DLD1 (cell line): Measurements from ENCODE around the gene BMP5.

Experiments
- in situ Hi-C: cut with HindIII; loops from 2 replicates; pipeline ENCODE4 v1.10.0; 2017; ENCODE audit warnings: low sequenced_read_pairs

BMP5 gene

DNA sequence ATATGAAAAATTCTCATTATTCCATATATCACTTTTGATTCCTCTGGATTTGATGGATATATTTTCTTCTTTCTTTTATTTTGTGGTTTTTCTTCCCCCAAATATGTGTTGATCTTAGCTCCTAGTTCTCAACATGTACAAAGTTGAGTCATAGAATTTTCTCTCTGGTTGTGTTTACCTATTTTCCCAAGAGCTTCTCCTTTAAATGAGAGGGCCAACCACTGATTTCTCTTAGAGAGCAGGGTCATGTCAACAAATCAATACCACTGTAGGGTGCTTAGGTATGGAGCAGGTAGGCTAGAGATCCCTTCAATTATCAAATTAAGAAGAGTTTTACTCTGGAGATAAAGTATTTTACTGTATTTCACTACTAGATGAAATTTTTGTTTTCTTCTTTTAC, 145.7 kb downstream of the BMP5 start:
- in situ Hi-C loops = no loop called here

GRCh38 chr6:55726144-55726543, 149.2 kb downstream of the BMP5 start:
- in situ Hi-C loops = no loop called here

DNA sequence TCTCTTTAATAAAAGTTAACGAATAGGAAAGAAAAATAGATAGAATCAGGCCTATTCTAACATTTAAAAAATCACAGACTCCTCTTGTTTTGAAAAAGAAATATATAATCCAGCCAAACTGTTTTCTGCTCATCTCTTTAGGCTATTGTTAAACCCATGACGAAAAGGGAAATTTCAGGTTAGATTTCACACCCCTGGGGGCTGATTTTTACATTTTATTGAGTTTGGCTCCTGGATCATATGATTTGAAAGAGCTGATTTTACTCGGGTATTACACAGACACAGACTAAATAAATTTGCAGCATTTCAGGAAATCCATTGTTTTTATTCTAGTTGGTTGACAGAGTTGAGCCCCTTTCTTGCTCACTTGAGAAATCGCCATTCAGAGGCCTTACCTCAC, 160.6 kb downstream of the BMP5 start:
- in situ Hi-C loops = no loop called here

DNA sequence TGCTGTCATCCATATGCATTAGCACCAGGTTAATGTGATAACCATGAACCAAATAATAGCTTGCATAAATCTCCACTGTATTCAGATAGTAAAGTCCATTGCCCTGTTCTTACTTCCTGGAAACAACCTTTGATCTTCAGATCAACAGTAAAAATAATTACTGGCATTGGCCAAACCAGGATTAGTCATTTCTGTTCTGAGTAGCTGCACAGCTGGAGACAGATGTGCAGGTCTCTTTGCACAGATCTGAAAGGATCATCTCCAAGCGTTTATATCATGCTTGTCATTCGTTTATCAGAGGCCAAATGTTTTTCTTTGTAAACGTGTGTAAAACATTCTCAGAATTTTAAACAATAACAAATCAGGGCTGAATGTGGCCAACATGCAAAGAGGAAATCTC, 162.0 kb downstream of the BMP5 start:
- in situ Hi-C loops = no loop called here

GRCh38 chr6:55708711-55709110, 166.7 kb downstream of the BMP5 start:
- in situ Hi-C loops = no loop called here

- in situ Hi-C loops = no loop called here
Observed at GRCh38 chr6:55705451-55706440, 169.6 kb downstream of the BMP5 start.

DNA sequence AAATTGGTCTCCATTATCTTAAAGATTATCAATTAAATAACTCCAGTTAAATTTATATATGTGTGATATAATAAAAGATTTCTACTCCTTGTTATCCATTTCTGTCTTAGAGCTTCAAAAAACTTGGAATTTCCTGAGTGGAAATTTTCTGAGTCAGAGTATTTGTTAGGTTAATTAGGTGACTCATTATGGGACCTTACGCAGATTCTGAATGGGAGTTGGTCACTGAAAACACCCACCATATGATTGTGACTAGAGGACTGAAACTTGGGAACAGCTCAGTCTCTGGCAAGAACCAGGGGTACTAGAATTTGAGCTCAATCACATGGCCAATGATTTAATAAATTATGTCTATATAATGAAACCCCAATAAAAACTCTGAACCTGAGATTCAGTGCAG, 171.0 kb downstream of the BMP5 start:
- in situ Hi-C loops = no loop called here
